ACC112 (cell line): Measurements from ENCODE around the gene ACOT7.

ENCODE experiments used
- H2AFZ ChIP-seq: fragments of 200-600 bp; sonication (generic); one replicate; pipeline ENCODE4 v1.6.0; 2017; ENCODE audit warnings: antibody characterized with exemption, low read length; ENCODE audit not compliant: unreplicated experiment
- H3K27ac ChIP-seq: fragments of 200-600 bp; sonication (generic); 2 replicates; pipeline ENCODE4 v1.5.1; 2014; ENCODE audit warnings: low read depth, mild to moderate bottlenecking, antibody characterized with exemption, low read length, moderate library complexity
- H3K27me3 ChIP-seq: fragments of 200-600 bp; sonication (generic); 2 replicates; pipeline ENCODE4 v1.6.1; 2014; ENCODE audit warnings: mild to moderate bottlenecking, antibody characterized with exemption, low read length, moderate library complexity, mixed read lengths; ENCODE audit not compliant: insufficient read depth
- H3K36me3 ChIP-seq: fragments of 200-600 bp; sonication (generic); 2 replicates; pipeline ENCODE4 v1.6.1; 2016; ENCODE audit warnings: mild to moderate bottlenecking, antibody characterized with exemption, low read length, moderate library complexity, mixed read lengths; ENCODE audit not compliant: insufficient read depth
- H3K4me1 ChIP-seq: fragments of 200-600 bp; sonication (generic); one replicate; pipeline ENCODE4 v1.6.1; 2016; ENCODE audit warnings: low read length, mixed read lengths; ENCODE audit not compliant: insufficient read depth, unreplicated experiment, control insufficient read depth
- H3K4me3 ChIP-seq: fragments of 200-600 bp; sonication (generic); 2 replicates; pipeline ENCODE4 v1.5.1; 2014; ENCODE audit warnings: mild to moderate bottlenecking, low read depth, low read length
- H3K79me2 ChIP-seq: fragments of 200-600 bp; sonication (generic); one replicate; pipeline ENCODE4 v1.6.0; 2016; ENCODE audit warnings: low read length; ENCODE audit not compliant: control insufficient read depth, unreplicated experiment, insufficient read depth

ACOT7 gene

GRCh38 chr1:6280761-6281451 is 112.7 kb downstream of the ACOT7 start:
- no peaks in the 10 kb centered on the region for H3K79me2 ChIP-seq
- no peak overlapping the region for H2AFZ ChIP-seq
- no peaks in the 10 kb centered on the region for H3K36me3 ChIP-seq
- no peaks in the 10 kb centered on the region for H3K27me3 ChIP-seq
- peaks cover 8% of the 10 kb centered on the region for H3K4me1 ChIP-seq
- no peak overlapping the region for H3K27ac ChIP-seq
- no peak overlapping the region for H3K4me3 ChIP-seq

GRCh38 chr1:6279613-6280383 is 113.8 kb downstream of the ACOT7 start:
- Histone ChIP-seq H3K27ac (no peak overlapping the region), H2AFZ (no peak overlapping the region), H3K79me2 (no peaks in the 10 kb centered on the region), H3K36me3 (no peaks in the 10 kb centered on the region), H3K4me1 (peaks cover 10% of the 10 kb centered on the region), H3K4me3 (no peak overlapping the region), H3K27me3 (no peaks in the 10 kb centered on the region)

GRCh38 chr1:6279066-6279465 is 114.5 kb downstream of the ACOT7 start:
- Histone ChIP-seq H2AFZ (no peak overlapping the region), H3K79me2 (no peaks in the 10 kb centered on the region), H3K27me3 (no peaks in the 10 kb centered on the region), H3K4me3 (no peak overlapping the region), H3K4me1 (peaks cover 10% of the 10 kb centered on the region), H3K36me3 (no peaks in the 10 kb centered on the region), H3K27ac (no peak overlapping the region)

- Histone ChIP-seq H3K36me3 (no peaks in the 10 kb centered on the region), H3K4me1 (peaks cover 15% of the 10 kb centered on the region), H3K79me2 (no peaks in the 10 kb centered on the region), H2AFZ (no peak overlapping the region), H3K27me3 (no peaks in the 10 kb centered on the region), H3K27ac (no peak overlapping the region), H3K4me3 (no peak overlapping the region)
These were observed 115.3 kb downstream of the ACOT7 start for GRCh38 chr1:6278263-6278662.

GRCh38 chr1:6276811-6277555 is 116.6 kb downstream of the ACOT7 start:
- Histone ChIP-seq H3K4me1 (peaks cover 17% of the 10 kb centered on the region), H2AFZ (no peak overlapping the region), H3K27ac (no peak overlapping the region), H3K4me3 (no peak overlapping the region), H3K27me3 (no peaks in the 10 kb centered on the region), H3K79me2 (no peaks in the 10 kb centered on the region), H3K36me3 (no peaks in the 10 kb centered on the region)

- no peaks in the 10 kb centered on the region for H3K79me2 ChIP-seq
- H3K27ac ChIP-seq: no peak overlapping the region
- no peaks in the 10 kb centered on the region for H3K27me3 ChIP-seq
- H3K36me3 ChIP-seq: no peaks in the 10 kb centered on the region
- peaks cover 17% of the 10 kb centered on the region for H3K4me1 ChIP-seq
- H3K4me3 ChIP-seq: no peak overlapping the region
- H2AFZ ChIP-seq: no peak overlapping the region
These were observed 117.5 kb downstream of the ACOT7 start for GRCh38 chr1:6275826-6276782.

- Histone ChIP-seq H3K27ac (no peak overlapping the region), H3K27me3 (no peaks in the 10 kb centered on the region), H3K79me2 (no peaks in the 10 kb centered on the region), H2AFZ (no peak overlapping the region), H3K4me3 (no peak overlapping the region), H3K36me3 (no peaks in the 10 kb centered on the region), H3K4me1 (peaks cover 17% of the 10 kb centered on the region)
These were observed 118.9 kb downstream of the ACOT7 start for GRCh38 chr1:6274622-6275139.

- Histone ChIP-seq H3K79me2 (no peaks in the 10 kb centered on the region), H3K27ac (no peak overlapping the region), H3K4me1 (peaks cover 17% of the 10 kb centered on the region), H3K27me3 (no peaks in the 10 kb centered on the region), H3K4me3 (no peak overlapping the region), H3K36me3 (no peaks in the 10 kb centered on the region), H2AFZ (no peak overlapping the region)
These were observed 119.5 kb downstream of the ACOT7 start for GRCh38 chr1:6274102-6274501.

GRCh38 chr1:6273380-6273891 is 120.1 kb downstream of the ACOT7 start:
- no peak overlapping the region for H3K27ac ChIP-seq
- peaks cover 19% of the 10 kb centered on the region for H3K4me1 ChIP-seq
- no peaks in the 10 kb centered on the region for H3K79me2 ChIP-seq
- H3K4me3 ChIP-seq: no peak overlapping the region
- no peaks in the 10 kb centered on the region for H3K27me3 ChIP-seq
- no peak overlapping the region for H2AFZ ChIP-seq
- H3K36me3 ChIP-seq: no peaks in the 10 kb centered on the region

GRCh38 chr1:6272868-6273267 is 120.7 kb downstream of the ACOT7 start:
- Histone ChIP-seq H2AFZ (no peak overlapping the region), H3K27me3 (no peaks in the 10 kb centered on the region), H3K36me3 (no peaks in the 10 kb centered on the region), H3K4me3 (no peak overlapping the region), H3K27ac (no peak overlapping the region), H3K79me2 (no peaks in the 10 kb centered on the region), H3K4me1 (peaks cover 24% of the 10 kb centered on the region)
